HG03442 (cell line): ENCODE data around the gene CORIN.
A peak's percentile ranks its signal among the peaks of the same experiment; 100 is the strongest.
"Not testable (repeated sequence)": the region's sequence is repeated elsewhere in the genome, so short reads cannot be mapped to it uniquely, and the experiment has no call there.

ENCODE experiments used
- ATAC-seq: cut with Tn5 transposase; IDR thresholded peaks from one replicate; pipeline ENCODE4 v1.9.1; 2021; ENCODE audit warnings: mild to moderate bottlenecking, moderate library complexity; ENCODE audit not compliant: unreplicated experiment

The CORIN gene

GRCh38 chr4:47721892-47722575 lies 115.8 kb downstream of the CORIN start:
- ATAC-seq, result no peak

- no peak for ATAC-seq
Measured at GRCh38 chr4:47721485-47721884, 116.4 kb downstream of the CORIN start.

- ATAC-seq, result no peak
Measured at GRCh38 chr4:47720787-47721186, 117.1 kb downstream of the CORIN start.

GRCh38 chr4:47719576-47719975 lies 118.3 kb downstream of the CORIN start:
- no peak for ATAC-seq

GRCh38 chr4:47718696-47719095 lies 119.2 kb downstream of the CORIN start:
- ATAC-seq, result no peak

- no peak for ATAC-seq
Measured at GRCh38 chr4:47717188-47717587, 120.7 kb downstream of the CORIN start.

- no peak for ATAC-seq
Measured at GRCh38 chr4:47715716-47716416, 122.0 kb downstream of the CORIN start.

GRCh38 chr4:47714269-47714668 lies 123.6 kb downstream of the CORIN start:
- ATAC-seq, result no peak

- no peak for ATAC-seq
Measured at GRCh38 chr4:47713129-47713834, 124.6 kb downstream of the CORIN start.

- no peak for ATAC-seq
Measured at GRCh38 chr4:47711646-47712045, 126.2 kb downstream of the CORIN start.

- no peak for ATAC-seq
Measured at GRCh38 chr4:47711183-47711582, 126.7 kb downstream of the CORIN start.

- not testable (repeated sequence) for ATAC-seq
Measured at GRCh38 chr4:47706352-47706751, 131.5 kb downstream of the CORIN start.

- ATAC-seq, result no peak
Measured at GRCh38 chr4:47705326-47705981, 132.4 kb downstream of the CORIN start.

GRCh38 chr4:47704693-47705325 lies 133.1 kb downstream of the CORIN start:
- ATAC-seq, result peak; percentile 78

GRCh38 chr4:47703956-47704355 lies 133.9 kb downstream of the CORIN start:
- ATAC-seq, result no peak

GRCh38 chr4:47703008-47703407 lies 134.9 kb downstream of the CORIN start:
- no peak for ATAC-seq

GRCh38 chr4:47701286-47701685 lies 136.6 kb downstream of the CORIN start:
- no peak for ATAC-seq

GRCh38 chr4:47698837-47699236 lies 139.0 kb downstream of the CORIN start:
- no peak for ATAC-seq

GRCh38 chr4:47696823-47697222 lies 141.0 kb downstream of the CORIN start:
- ATAC-seq, result no peak

GRCh38 chr4:47695260-47695659 lies 142.6 kb downstream of the CORIN start:
- no peak for ATAC-seq

GRCh38 chr4:47694322-47694721 lies 143.5 kb downstream of the CORIN start:
- ATAC-seq, result no peak
